H1 (cell line): ENCODE data around the gene TERB1. TPM values are rescaled to one million over a fixed set of nuclear protein-coding genes. Genes with fewer than 3 reads are reported as not detected.

ENCODE experiments used
- CTCF ChIA-PET: fragments of 300-600 bp; sonication (Branson Sonifier 250); formaldehyde crosslinking; loops from one replicate; lab custom pipeline; 2021; ENCODE audit not compliant: partially characterized antibody; lab: Charles Lee
- POLR2A ChIA-PET: fragments of 300-600 bp; sonication (Branson Sonifier 250); formaldehyde crosslinking; loops from one replicate; lab custom pipeline; 2021; ENCODE audit warnings: inconsistent platforms; ENCODE audit not compliant: partially characterized antibody; lab: Charles Lee
- DNase-seq, 2 experiments: peaks; one replicate each; pipeline versions ENCODE4 v3.0.0 to v3.0.0-alpha.2; 2010 to 2022; ENCODE audit warnings: low spot score in 2 of 2, low read depth in 1 of 2, mixed read lengths in 1 of 2
- FAIRE-seq: peaks from 2 replicates; lab custom pipeline; 2011; peaks lifted over from hg19 to GRCh38; lab: Jason Lieb, UNC
- H2AFZ ChIP-seq: 2 replicates; pipeline ENCODE4 v1.8.1; 2012; ENCODE audit warnings: low read length, inconsistent platforms
- H2AK5ac ChIP-seq: 2 replicates; pipeline ENCODE4 v1.6.1; 2013; ENCODE audit warnings: low read depth, low read length
- H2BK120ac ChIP-seq: replicated peaks from 2 replicates; pipeline ENCODE3; 2013; ENCODE audit warnings: low read depth, low read length, inconsistent platforms
- H2BK12ac ChIP-seq: 2 replicates; pipeline ENCODE4 v1.6.1; 2013; ENCODE audit warnings: low read depth, low read length
- H2BK15ac ChIP-seq: 2 replicates; pipeline ENCODE4 v1.6.1; 2013; ENCODE audit warnings: low read length
- H2BK20ac ChIP-seq: 2 replicates; pipeline ENCODE4 v1.6.1; 2013; ENCODE audit warnings: low read length
- H2BK5ac ChIP-seq: 2 replicates; pipeline ENCODE4 v1.6.1; 2013; ENCODE audit warnings: low read depth, low read length
- H3K14ac ChIP-seq: 2 replicates; pipeline ENCODE4 v1.6.1; 2013; ENCODE audit warnings: inconsistent platforms; ENCODE audit not compliant: insufficient read length
- H3K18ac ChIP-seq: 2 replicates; pipeline ENCODE4 v1.6.1; 2013; ENCODE audit warnings: low read length; ENCODE audit errors: extremely low read depth
- H3K23ac ChIP-seq: 2 replicates; pipeline ENCODE4 v1.6.1; 2013; ENCODE audit warnings: inconsistent platforms; ENCODE audit not compliant: insufficient read length
- H3K23me2 ChIP-seq: 2 replicates; pipeline ENCODE4 v1.6.1; 2013; ENCODE audit warnings: low read depth, low read length
- H3K27ac ChIP-seq: 2 replicates; pipeline ENCODE4 v1.6.1; 2011; ENCODE audit warnings: low read depth, low read length, inconsistent platforms
- H3K27me3 ChIP-seq, 4 experiments: replicated peaks in 1 of 4; 1 replicate in 1 of 4; 2 replicates in 3 of 4; pipeline versions ENCODE4 v1.6.1 to v1.8.1; 2011 to 2013; ENCODE audit warnings: low read length in 3 of 4, mild to moderate bottlenecking in 3 of 4, inconsistent platforms in 2 of 4, mixed read lengths in 2 of 4, moderate library complexity in 1 of 4; ENCODE audit not compliant: control insufficient read depth in 3 of 4, insufficient read depth in 3 of 4; ENCODE audit errors: extremely low read depth in 1 of 4
- H3K36me3 ChIP-seq, 4 experiments: 2 replicates each; pipeline versions ENCODE4 v1.6.1 to v1.8.1; 2011 to 2013; ENCODE audit warnings: mild to moderate bottlenecking in 4 of 4, low read length in 3 of 4, moderate library complexity in 2 of 4, control low read depth in 1 of 4, inconsistent platforms in 1 of 4; ENCODE audit not compliant: insufficient read depth in 4 of 4, control insufficient read depth in 2 of 4
- H3K4ac ChIP-seq: replicated peaks from 2 replicates; pipeline ENCODE3; 2013; ENCODE audit warnings: low read length, low read depth, mixed read lengths, inconsistent platforms; ENCODE audit not compliant: insufficient read length
- H3K4me1 ChIP-seq, 4 experiments: replicated peaks in 1 of 4; 1 replicate in 1 of 4; 2 replicates in 3 of 4; pipeline versions ENCODE4 v1.6.1 to v1.8.1; 2011 to 2013; ENCODE audit warnings: low read length in 3 of 4, inconsistent platforms in 2 of 4, mixed read lengths in 1 of 4; ENCODE audit not compliant: insufficient read depth in 4 of 4, control insufficient read depth in 3 of 4
- H3K4me2 ChIP-seq, 2 experiments: 2 replicates each; pipeline versions ENCODE4 v1.6.1 to v1.8.1; 2011 to 2013; ENCODE audit warnings: low read depth in 2 of 2, low read length in 2 of 2, control low read depth in 1 of 2, inconsistent platforms in 1 of 2, mild to moderate bottlenecking in 1 of 2; ENCODE audit not compliant: insufficient read depth in 1 of 2
- H3K4me3 ChIP-seq, 4 experiments: fragments of 200-600, 300-600 bp in 1 of 4; sonication (generic), shearing (Covaris generic), sonication (Bioruptor Twin) in 1 of 4; 2 replicates each; pipeline versions ENCODE4 v1.5.1 to v1.8.1; 2011 to 2016; ENCODE audit warnings: low read length in 4 of 4, low read depth in 3 of 4, control low read depth in 2 of 4, inconsistent platforms in 2 of 4, mild to moderate bottlenecking in 2 of 4, mixed read lengths in 1 of 4, moderate library complexity in 1 of 4; ENCODE audit not compliant: insufficient read depth in 2 of 4; ENCODE audit errors: extremely low read depth in 1 of 4
- H3K56ac ChIP-seq: replicated peaks from 2 replicates; pipeline ENCODE3; 2013; ENCODE audit warnings: low read depth, mild to moderate bottlenecking, mixed read lengths, low read length, inconsistent platforms; ENCODE audit not compliant: insufficient read length
- H3K79me1 ChIP-seq: 2 replicates; pipeline ENCODE4 v1.6.1; 2013; ENCODE audit warnings: low read depth, low read length, control low read depth
- H3K79me2 ChIP-seq, 2 experiments: 2 replicates each; pipeline versions ENCODE4 v1.6.1 to v1.8.1; 2012 to 2013; ENCODE audit warnings: low read length in 2 of 2, mild to moderate bottlenecking in 2 of 2, inconsistent platforms in 1 of 2; ENCODE audit not compliant: insufficient read depth in 2 of 2, control insufficient read depth in 1 of 2
- H3K9ac ChIP-seq, 4 experiments: replicated peaks in 1 of 4; 1 replicate in 1 of 4; 2 replicates in 3 of 4; pipeline versions ENCODE4 v1.6.1 to v1.8.1; 2011 to 2013; ENCODE audit warnings: low read depth in 3 of 4, low read length in 3 of 4, control low read depth in 2 of 4, mild to moderate bottlenecking in 2 of 4, moderate library complexity in 2 of 4, inconsistent platforms in 1 of 4; ENCODE audit errors: extremely low read depth in 1 of 4
- H3K9me3 ChIP-seq, 2 experiments: 2 replicates each; pipeline versions ENCODE4 v1.6.1 to v1.8.1; 2012 to 2013; ENCODE audit warnings: mild to moderate bottlenecking in 2 of 2, moderate library complexity in 2 of 2, control low read depth in 1 of 2, inconsistent platforms in 1 of 2, low read depth in 1 of 2, low read length in 1 of 2, mixed read lengths in 1 of 2; ENCODE audit not compliant: insufficient read depth in 2 of 2
- H4K20me1 ChIP-seq, 2 experiments: replicated peaks in 1 of 2; 2 replicates each; pipeline versions ENCODE3 to v1.8.1; 2011 to 2013; ENCODE audit warnings: inconsistent platforms in 2 of 2, low read length in 2 of 2, mild to moderate bottlenecking in 1 of 2; ENCODE audit not compliant: insufficient read depth in 2 of 2, control insufficient read depth in 1 of 2
- H4K5ac ChIP-seq: 2 replicates; pipeline ENCODE4 v1.6.1; 2013; ENCODE audit warnings: low read length, low read depth, mixed read lengths, inconsistent platforms; ENCODE audit not compliant: insufficient read length
- H4K8ac ChIP-seq: 2 replicates; pipeline ENCODE4 v1.8.0; 2013; ENCODE audit warnings: mild to moderate bottlenecking, moderate library complexity, low read length, inconsistent platforms; ENCODE audit not compliant: insufficient read depth; ENCODE audit errors: extremely low read depth
- H4K91ac ChIP-seq: replicated peaks from 2 replicates; pipeline ENCODE3; 2013; ENCODE audit warnings: low read length, mixed read lengths, inconsistent platforms; ENCODE audit not compliant: insufficient read length
- CTBP2 ChIP-seq: IDR thresholded peaks from 2 replicates; pipeline ENCODE4 v1.7.0; 2011; ENCODE audit warnings: borderline replicate concordance, mild to moderate bottlenecking, moderate library complexity, mixed read lengths, low read length; ENCODE audit not compliant: insufficient read depth, insufficient read length
- E2F6 ChIP-seq: IDR thresholded peaks from 2 replicates; pipeline ENCODE4 v1.6.1; 2012; ENCODE audit warnings: inconsistent platforms
- EP300 ChIP-seq, 2 experiments: IDR thresholded peaks; 1 replicate in 1 of 2; 2 replicates in 1 of 2; pipeline ENCODE4 v1.6.1; 2011 to 2012; ENCODE audit warnings: low read depth in 2 of 2, low read length in 2 of 2, mild to moderate bottlenecking in 2 of 2, borderline replicate concordance in 1 of 2, inconsistent platforms in 1 of 2, moderate library complexity in 1 of 2
- HDAC6 ChIP-seq: IDR thresholded peaks from one replicate; pipeline ENCODE4 v1.7.1; 2012; ENCODE audit warnings: low read depth, mild to moderate bottlenecking, inconsistent platforms, low read length, moderate library complexity
- MAFK ChIP-seq: IDR thresholded peaks from 2 replicates; pipeline ENCODE4 v1.6.1; 2012; ENCODE audit warnings: low read depth, mild to moderate bottlenecking, improper control_type of control experiment, low read length
- MAX ChIP-seq: IDR thresholded peaks from 2 replicates; pipeline ENCODE4 v1.6.1; 2012; ENCODE audit warnings: inconsistent platforms
- PHF8 ChIP-seq: fragments of 200-600 bp; sonication (generic); conservative IDR thresholded peaks from 2 replicates; pipeline ENCODE4 v1.7.1; 2012; ENCODE audit warnings: low read depth, mild to moderate bottlenecking, inconsistent platforms, low read length, moderate library complexity
- POLR2AphosphoS5 ChIP-seq: IDR thresholded peaks from 2 replicates; pipeline ENCODE4 v1.6.1; 2011; ENCODE audit warnings: low read depth, low read length
- POU5F1 ChIP-seq: IDR thresholded peaks from 2 replicates; pipeline ENCODE4 v1.6.1; 2011; ENCODE audit warnings: low read depth, mild to moderate bottlenecking, low read length, moderate library complexity
- RBBP5 ChIP-seq: IDR thresholded peaks from 2 replicates; pipeline ENCODE4 v1.7.1; 2012; ENCODE audit warnings: low read depth, mild to moderate bottlenecking, inconsistent platforms, low read length, moderate library complexity, borderline replicate concordance
- RFX5 ChIP-seq: IDR thresholded peaks from 2 replicates; pipeline ENCODE4 v1.6.1; 2011; ENCODE audit warnings: low read depth, low read length, improper control_type of control experiment, borderline replicate concordance
- TCF12 ChIP-seq: IDR thresholded peaks from 2 replicates; pipeline ENCODE4 v1.6.1; 2011; ENCODE audit warnings: low read depth, mild to moderate bottlenecking, low read length
- WGBS, 2 experiments: shearing (Covaris generic) in 1 of 2; methylation state at CpG; one replicate each; pipeline versions ENCODE4 v1.1.6 to v1.1.7; 2013 to 2015; ENCODE audit warnings: low lambda C conversion rate in 2 of 2, mixed read lengths in 2 of 2, inconsistent platforms in 1 of 2, low coverage in 1 of 2, missing lambda C conversion rate in 1 of 2; ENCODE audit not compliant: insufficient replicate concordance in 2 of 2, insufficient coverage in 1 of 2, insufficient read length in 1 of 2; ENCODE audit errors: extremely low coverage in 1 of 2, missing lambda C conversion rate in 1 of 2; 5-methylcytosine and 5-hydroxymethylcytosine counted together
- polyA plus RNA-seq, 7 experiments: library from polyadenylated mRNA; depleted of rRNA in 3 of 7; stranded (reverse) in 5 of 7; unstranded in 2 of 7; fragments of >200 nt in 5 of 7; fragments of 200-250 nt in 2 of 7; gene quantifications; 1 replicate in 5 of 7; 2 replicates in 1 of 7; 4 replicates in 1 of 7; pipeline versions ENCODE4 v1.2.1 to v1.2.3, GENCODE V29; 2011 to 2013; ENCODE audit warnings: missing spikeins in 2 of 7, mixed read lengths in 2 of 7
- total RNA-seq: library from RNA; stranded (reverse); fragmentation: NEBNext Ultra II Directional; extraction: Animal tissue kit (Norgen Biotek cat#: 25700); gene quantifications from 2 replicates; pipeline ENCODE4 v1.2.1, GENCODE V29; 2021

Gene TERB1
- total and polyA plus RNA-seq, 2 of the 8 experiments (the other 6 are each of a cell fraction or from before 2014, with no cell fraction given): not detected

- Histone ChIP-seq H3K27ac (no peak overlapping the region), H3K27me3 (peaks cover 0 to 2% (median 0%) of the 10 kb centered on the region in 4 experiments; a peak in 1 of 7 replicates), H3K4me1 (peaks cover 3 to 9% (median 6%) of the 10 kb centered on the region in 4 experiments; a peak in 6 of 7 replicates), H3K4me3 (no peak overlapping the region), H2BK5ac (no peak overlapping the region), H3K14ac (no peak overlapping the region), H3K4ac (no peak overlapping the region), H3K79me1 (peaks cover 7% of the 10 kb centered on the region), H4K20me1 (peaks cover 10 to 12% of the 10 kb centered on the region in 2 experiments), H3K79me2 (peaks cover 14 to 22% of the 10 kb centered on the region in 2 experiments), H2BK20ac (no peak overlapping the region), H3K9me3 (no peaks in the 10 kb centered on the region), H4K5ac (no peak overlapping the region), H4K8ac (no peak overlapping the region), H2AFZ (no peak overlapping the region), H2BK15ac (no peak overlapping the region), H3K4me2 (no peak overlapping the region), H3K18ac (no peak overlapping the region), H3K23ac (no peak overlapping the region), H3K56ac (no peak overlapping the region), H2BK12ac (no peak overlapping the region), H4K91ac (no peak overlapping the region), H3K23me2 (peaks cover 8% of the 10 kb centered on the region), H3K9ac (no peak overlapping the region), H2BK120ac (no peak overlapping the region), H2AK5ac (no peak overlapping the region), H3K36me3 (peaks cover 0 to 8% (median under 1%) of the 10 kb centered on the region in 4 experiments; a peak in 5 of 8 replicates)
- DNase-seq (no peak), FAIRE-seq (no peak)
- ChIA-PET CTCF (interaction anchor here (0.6 to 1.8 kb wide), 5 partner anchors 8 to 230 kb away, joined by 3 to 5 read pairs (median 4); no protein-coding TSS in a partner anchor), POLR2A (interaction anchor here (0.6 kb wide), 1 partner anchor 20 kb away, joined by 3 read pairs; no protein-coding TSS in a partner anchor)
- 87% methylated on average over 2 of the region's 2 CpGs; no CpG with 5 or more reads in 1 of the 2 experiments for WGBS, 2 experiments
- TF ChIP-seq MAFK (no peak), HDAC6 (no peak), PHF8 (no peak), TCF12 (no peak), CTBP2 (no peak), MAX (no peak), RBBP5 (no peak), EP300 (IDR thresholded peaks at IDR 0.05; ENCODE audit: borderline replicate concordance in 1 of 2, low read depth in 2 of 2, low read length in 2 of 2) (no peak), POLR2AphosphoS5 (no peak), RFX5 (no peak), POU5F1 (no peak), E2F6 (no peak)
Observed at GRCh38 chr16:66754211-66754610, 47.2 kb downstream of the TERB1 start.
